ENCODE measurements around the gene ITPR1.

DNA sequence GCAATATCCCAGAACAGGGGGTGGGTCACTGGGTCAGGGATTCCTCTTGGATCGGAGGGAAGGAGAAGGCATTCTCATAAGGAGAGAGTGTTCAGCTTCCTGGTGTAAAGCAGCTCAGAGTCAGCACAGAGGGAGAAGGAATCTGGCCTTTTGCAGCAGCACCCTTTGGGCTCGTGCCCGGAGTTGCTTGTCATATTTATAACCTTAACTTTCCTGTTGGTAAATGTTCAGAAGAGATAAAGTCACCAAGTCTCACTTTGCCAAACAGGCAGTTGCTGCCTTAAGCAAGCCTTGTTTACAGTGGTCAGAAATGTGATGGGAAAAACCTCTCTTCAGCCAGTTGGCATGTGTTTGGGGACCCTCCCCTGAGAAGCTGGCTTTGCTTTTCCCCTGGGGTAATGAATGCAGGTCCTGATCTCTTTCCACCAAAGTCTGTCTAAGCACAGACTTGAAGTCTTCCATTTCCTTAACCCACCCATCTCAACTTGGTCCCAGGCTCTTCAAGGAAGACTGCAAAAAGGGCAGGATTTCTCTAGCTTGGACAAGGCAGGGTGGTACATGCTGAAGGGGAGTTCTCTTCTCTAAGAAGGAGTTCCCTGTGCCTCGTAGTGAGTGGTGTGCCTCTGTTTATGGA is 279.1 kb downstream of the ITPR1 start:
- no peak for TF ChIP-seq CTCF (IDR thresholded peaks at IDR 0.05)
- no peak for TF ChIP-seq POLR2A (IDR thresholded peaks at IDR 0.05)
- TF ChIP-seq EP300 (IDR thresholded peaks at IDR 0.05): no peak

Measured in gastroesophageal sphincter (tissue), 3 donors.